GM10266 (cell line): ENCODE results near the gene STRIP1.

Experiments used
- DNase-seq: peaks from one replicate; pipeline ENCODE4 v3.0.0; 2012; ENCODE audit errors: extremely low spot score
- TF ChIP-seq, protein P1 (sequence below): IDR thresholded peaks from 2 replicates; pipeline ENCODE4 v1.5.1; 2012; ENCODE audit warnings: mild to moderate bottlenecking, low read depth; ENCODE audit not compliant: control insufficient read depth, insufficient read depth; ENCODE audit errors: missing control alignments

STRIP1 gene

DNA sequence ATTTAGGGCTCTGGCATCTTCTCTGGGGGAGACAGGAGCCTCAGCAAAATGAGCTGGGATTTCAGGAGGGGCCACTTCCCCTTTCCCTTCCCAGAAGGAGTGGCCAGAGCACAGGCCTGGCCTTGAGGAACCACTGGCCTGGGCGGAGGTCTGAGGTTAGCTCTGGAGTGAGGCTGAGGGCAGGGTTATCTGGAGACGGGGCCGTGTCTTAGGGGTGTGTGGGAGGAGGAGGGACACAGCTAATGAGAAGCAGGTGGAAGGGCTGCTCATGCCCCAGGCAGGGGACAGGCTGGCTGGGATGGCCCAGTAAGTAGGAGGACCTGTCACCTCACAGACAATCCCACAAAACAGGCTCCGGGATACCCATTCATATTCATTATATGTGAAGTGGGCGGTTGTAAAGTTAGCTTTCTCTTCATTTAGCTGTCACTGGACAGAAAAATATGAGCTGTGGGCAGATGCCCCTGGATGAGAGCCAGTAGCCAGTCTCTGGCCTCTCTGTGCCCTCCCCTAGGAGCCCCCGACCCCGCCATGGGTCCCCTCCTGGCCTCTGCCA lies 23.6 kb downstream of the STRIP1 start:
- TF ChIP-seq, protein P1, sequence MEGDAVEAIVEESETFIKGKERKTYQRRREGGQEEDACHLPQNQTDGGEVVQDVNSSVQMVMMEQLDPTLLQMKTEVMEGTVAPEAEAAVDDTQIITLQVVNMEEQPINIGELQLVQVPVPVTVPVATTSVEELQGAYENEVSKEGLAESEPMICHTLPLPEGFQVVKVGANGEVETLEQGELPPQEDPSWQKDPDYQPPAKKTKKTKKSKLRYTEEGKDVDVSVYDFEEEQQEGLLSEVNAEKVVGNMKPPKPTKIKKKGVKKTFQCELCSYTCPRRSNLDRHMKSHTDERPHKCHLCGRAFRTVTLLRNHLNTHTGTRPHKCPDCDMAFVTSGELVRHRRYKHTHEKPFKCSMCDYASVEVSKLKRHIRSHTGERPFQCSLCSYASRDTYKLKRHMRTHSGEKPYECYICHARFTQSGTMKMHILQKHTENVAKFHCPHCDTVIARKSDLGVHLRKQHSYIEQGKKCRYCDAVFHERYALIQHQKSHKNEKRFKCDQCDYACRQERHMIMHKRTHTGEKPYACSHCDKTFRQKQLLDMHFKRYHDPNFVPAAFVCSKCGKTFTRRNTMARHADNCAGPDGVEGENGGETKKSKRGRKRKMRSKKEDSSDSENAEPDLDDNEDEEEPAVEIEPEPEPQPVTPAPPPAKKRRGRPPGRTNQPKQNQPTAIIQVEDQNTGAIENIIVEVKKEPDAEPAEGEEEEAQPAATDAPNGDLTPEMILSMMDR = no peak
- DNase-seq = no peak

DNA sequence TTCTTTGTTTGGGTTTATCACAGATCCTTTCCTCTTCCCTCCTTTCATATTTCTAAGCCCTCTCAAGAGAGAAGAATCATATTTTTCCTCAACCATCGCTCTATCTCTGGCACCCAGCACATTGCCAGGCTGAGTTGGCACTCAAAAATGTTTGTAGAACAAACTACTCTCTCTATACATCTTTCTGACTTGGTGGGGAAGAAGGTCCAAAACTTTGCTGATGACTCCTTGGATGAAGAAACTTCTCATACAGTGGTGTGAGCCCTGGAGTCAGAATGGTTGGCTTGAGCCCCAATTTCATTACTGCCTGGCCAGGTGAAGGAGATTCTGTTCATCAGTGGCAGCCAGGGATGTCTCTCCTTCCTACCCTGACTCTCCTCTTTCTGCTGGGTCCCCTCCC lies 24.2 kb downstream of the STRIP1 start:
- DNase-seq = no peak
- TF ChIP-seq, protein P1 = no peak

DNA sequence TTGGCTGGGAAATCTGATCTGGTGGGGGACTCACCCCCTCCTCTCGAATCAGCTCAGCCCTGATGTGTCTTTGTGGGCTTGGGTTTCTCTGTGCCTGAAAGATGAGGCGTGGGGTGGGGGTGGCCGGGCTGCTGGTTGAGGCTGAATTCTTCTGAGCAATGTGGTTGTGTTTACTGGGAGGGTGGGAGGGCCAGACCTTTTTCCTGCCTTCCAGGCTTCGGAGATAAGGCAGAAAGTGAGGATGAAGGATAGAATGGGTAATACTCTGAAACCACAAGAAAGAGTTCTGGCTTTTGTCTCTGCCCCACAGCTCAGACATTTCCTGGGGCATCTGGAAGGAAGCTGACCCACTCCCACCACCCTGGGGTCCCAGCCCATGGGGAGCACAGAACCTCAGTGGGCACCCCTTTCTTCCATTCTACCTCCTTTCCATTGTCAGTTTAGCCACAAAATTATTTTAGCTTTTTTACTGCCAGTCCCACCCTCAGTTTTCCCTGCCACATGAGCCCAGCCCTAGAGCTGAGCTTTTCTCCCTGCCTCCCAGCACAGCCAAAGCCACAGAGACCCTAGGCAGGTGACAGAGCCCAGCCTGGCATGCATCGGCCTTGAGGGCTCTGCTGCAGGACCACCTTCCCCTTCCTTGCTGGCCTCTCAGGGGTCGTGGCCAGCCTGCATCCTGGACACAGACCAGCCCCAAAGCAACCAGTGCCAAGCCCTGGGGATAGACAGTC lies 24.9 kb downstream of the STRIP1 start:
- TF ChIP-seq, protein P1 = no peak
- no peak for DNase-seq

DNA sequence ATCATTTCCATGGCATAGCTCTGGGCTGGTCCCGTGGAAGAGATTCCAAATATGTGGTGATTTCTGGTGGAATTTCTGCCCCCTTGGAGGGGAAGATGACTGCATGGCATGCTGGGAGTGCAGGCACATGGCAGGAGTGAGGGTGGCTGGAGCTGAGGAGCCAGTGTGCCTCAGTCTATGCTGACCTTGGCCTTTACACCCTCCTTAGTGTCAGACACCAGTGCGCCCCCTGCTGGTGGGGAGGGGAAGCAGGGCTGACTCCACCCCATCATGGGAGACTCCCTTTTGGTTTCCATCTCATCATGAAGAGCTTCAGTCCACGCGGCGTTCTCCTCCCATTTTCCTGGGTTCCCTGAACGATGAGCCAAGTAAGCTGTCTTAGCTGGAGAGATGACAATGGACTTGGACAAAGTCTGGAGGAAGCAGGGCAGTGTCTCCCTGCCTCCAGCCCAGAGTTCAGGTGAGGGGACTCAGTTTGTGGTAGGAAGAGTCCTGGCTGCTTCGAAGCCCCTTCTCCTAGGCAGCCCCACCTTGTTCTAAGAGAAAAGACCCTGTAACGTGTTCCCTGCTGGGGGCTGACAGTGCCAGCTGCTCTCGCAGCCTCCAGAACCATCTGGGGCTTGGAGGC lies 25.7 kb downstream of the STRIP1 start:
- TF ChIP-seq, protein P1 = peak; percentile 93
- DNase-seq = peak; percentile 77

DNA sequence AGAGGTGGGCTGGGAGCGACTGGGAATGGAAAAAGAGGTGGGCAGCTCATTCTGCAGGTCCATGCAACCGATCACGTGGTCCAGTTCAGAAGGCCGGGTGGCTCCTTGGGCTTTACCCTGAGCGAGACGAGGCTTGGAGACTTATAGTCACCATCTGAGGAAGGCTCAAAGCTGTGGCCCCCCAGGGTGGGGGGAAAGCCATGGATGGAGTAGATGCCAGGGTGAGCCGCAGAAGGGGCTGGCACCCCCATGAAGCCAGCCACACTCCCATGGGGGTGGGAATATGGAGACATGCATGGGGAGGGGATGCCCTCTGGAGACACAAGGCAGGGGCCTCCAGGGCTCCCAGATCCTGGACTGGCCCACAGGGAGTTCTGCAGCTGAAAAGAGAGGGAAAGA lies 26.2 kb downstream of the STRIP1 start:
- no peak for DNase-seq
- TF ChIP-seq, protein P1 = no peak

DNA sequence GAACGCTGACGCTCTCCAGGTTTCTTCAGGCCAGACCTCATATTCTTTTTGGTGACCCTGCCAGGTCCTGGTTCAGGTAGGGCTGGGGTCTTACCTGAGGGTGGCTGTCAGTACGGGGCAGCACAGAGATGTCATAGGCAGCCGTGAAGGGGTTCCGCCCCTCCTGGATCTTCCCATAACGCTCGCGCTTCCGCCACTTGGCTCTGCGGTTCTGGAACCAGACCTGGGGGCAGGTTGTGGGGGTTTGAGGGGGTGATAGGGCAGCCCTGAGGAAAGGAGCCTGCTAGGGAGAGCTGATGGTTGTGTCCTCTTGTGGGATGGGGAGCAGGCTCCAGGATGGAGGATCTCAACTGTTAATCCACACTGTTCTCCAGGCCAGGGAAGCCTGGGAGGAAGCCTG lies 26.9 kb downstream of the STRIP1 start:
- TF ChIP-seq, protein P1 = no peak

DNA sequence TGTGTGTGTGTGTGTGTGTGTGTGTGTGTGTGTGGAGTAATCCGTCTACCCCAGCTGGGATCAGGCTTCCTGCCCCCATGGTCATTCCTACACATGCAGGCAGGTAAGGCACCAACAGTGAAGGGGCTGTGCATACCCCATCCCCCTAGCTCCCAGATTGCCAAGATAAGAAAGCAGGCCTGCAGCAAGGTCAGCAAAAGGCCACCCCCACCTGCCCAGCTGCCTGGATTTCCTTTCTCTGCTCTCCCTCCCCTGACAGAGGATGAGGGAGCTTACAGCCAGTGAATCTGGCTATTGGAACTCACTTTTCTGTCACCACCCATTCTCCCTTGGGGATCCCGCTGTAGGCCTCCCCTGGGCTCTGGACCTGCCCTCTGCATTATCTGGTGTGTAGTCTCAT lies 28.2 kb downstream of the STRIP1 start:
- TF ChIP-seq, protein P1 = no peak
- DNase-seq = no peak

More for the DNA sequence above, 26.9 kb downstream of the STRIP1 start:
- DNase-seq = no peak
